BLaER1 treated with 17β-estradiol and CSF1 and Interleukin-3, amounts not matched to agents 10 nM and 100 nM (cell line): ENCODE measurements around the gene RAD50.

Experiments
- H3K27ac ChIP-seq, 11 experiments: shearing (Covaris generic); formaldehyde crosslinking; 2 replicates each; pipeline ENCODE4 v1.8.1; 2022
- H3K27me3 ChIP-seq, 11 experiments: shearing (Covaris generic); formaldehyde crosslinking; 2 replicates each; pipeline ENCODE4 v1.8.1; 2022
- H3K36me3 ChIP-seq, 11 experiments: shearing (Covaris generic); formaldehyde crosslinking; 2 replicates each; pipeline ENCODE4 v1.8.1; 2022
- H3K4me1 ChIP-seq, 10 experiments: shearing (Covaris generic); formaldehyde crosslinking; 2 replicates each; pipeline ENCODE4 v1.8.1; 2022
- H3K4me2 ChIP-seq, 11 experiments: shearing (Covaris generic); formaldehyde crosslinking; 2 replicates each; pipeline ENCODE4 v1.8.1; 2022
- H3K4me3 ChIP-seq, 10 experiments: shearing (Covaris generic); formaldehyde crosslinking; 2 replicates each; pipeline ENCODE4 v1.8.1; 2022
- H3K9ac ChIP-seq, 11 experiments: shearing (Covaris generic); formaldehyde crosslinking; 2 replicates each; pipeline ENCODE4 v1.8.1; 2022
- H3K9me3 ChIP-seq, 11 experiments: shearing (Covaris generic); formaldehyde crosslinking; replicated peaks in 1 of 11; 2 replicates each; pipeline ENCODE4 v1.8.1; 2022
- H4K20me1 ChIP-seq, 11 experiments: shearing (Covaris generic); formaldehyde crosslinking; 2 replicates each; pipeline ENCODE4 v1.8.1; 2022
- Cebpa-rat ChIP-seq, 11 experiments: shearing (Covaris generic); IDR thresholded peaks; 2 replicates each; pipeline ENCODE4 v1.8.1; 2022

RAD50 gene

DNA sequence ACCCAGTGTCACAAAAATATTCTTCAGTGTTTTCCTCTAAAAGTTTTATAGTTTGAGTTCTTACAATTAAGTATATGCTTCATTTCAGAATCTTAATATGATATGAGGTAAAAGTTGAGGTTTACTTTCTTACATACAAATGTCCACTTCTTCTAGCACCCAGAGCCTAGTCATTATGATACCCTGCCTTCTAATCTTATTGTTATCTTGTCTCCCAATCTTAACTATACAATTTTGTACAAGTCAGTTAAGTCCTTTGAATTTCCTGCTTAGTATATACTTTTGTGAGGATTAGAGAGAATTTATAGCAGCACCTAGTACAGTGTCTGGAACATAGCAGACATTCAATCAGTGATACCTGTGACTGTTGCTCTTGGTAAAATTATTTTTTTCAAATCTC lies 29.3 kb downstream of the RAD50 start:
- no peaks in the 10 kb centered on the region for H3K9me3 ChIP-seq
- no peaks in the 10 kb centered on the region for H3K27me3 ChIP-seq
- H3K4me1 ChIP-seq: no peaks in the 10 kb centered on the region
- H4K20me1 ChIP-seq: no peaks in the 10 kb centered on the region
- no peak overlapping the region for H3K27ac ChIP-seq
- H3K36me3 ChIP-seq: peaks cover 38 to 100% (median 70%) of the 10 kb centered on the region in 11 experiments
- TF ChIP-seq Cebpa-rat (IDR thresholded peaks at IDR 0.05): no peak
- H3K4me3 ChIP-seq: no peak overlapping the region
- H3K9ac ChIP-seq: no peak overlapping the region
- H3K4me2 ChIP-seq: no peak overlapping the region

DNA sequence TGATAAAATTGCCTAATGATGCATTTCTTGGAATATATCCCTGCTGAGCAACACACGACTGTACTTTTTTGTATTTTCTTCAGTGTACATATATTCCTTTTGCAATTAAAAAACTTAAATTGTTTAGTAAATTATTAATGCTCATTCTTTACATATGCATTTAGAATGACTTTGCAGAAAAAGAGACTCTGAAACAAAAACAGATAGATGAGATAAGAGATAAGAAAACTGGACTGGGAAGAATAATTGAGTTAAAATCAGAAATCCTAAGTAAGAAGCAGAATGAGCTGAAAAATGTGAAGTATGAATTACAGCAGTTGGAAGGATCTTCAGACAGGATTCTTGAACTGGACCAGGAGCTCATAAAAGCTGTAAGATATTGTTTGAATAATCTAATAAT lies 32.7 kb downstream of the RAD50 start:
- Histone ChIP-seq H3K4me3 (no peak overlapping the region), H4K20me1 (no peaks in the 10 kb centered on the region), H3K4me2 (no peak overlapping the region), H3K27ac (no peak overlapping the region), H3K9ac (no peak overlapping the region), H3K36me3 (peaks cover 47 to 98% (median 65%) of the 10 kb centered on the region in 11 experiments), H3K9me3 (no peaks in the 10 kb centered on the region), H3K27me3 (no peaks in the 10 kb centered on the region), H3K4me1 (no peaks in the 10 kb centered on the region)
- no peak for TF ChIP-seq Cebpa-rat (IDR thresholded peaks at IDR 0.05)

DNA sequence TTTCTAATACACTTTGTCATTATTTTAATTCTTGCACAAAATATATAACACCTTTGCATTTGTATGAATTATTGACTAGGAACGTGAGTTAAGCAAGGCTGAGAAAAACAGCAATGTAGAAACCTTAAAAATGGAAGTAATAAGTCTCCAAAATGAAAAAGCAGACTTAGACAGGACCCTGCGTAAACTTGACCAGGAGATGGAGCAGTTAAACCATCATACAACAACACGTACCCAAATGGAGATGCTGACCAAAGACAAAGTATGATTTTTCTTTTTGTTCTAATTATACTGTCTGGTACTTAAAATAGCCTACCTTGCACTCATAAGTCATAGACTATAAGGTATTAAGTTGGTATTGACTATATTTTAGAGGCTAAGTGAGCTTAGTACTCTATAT lies 34.4 kb downstream of the RAD50 start:
- H4K20me1 ChIP-seq: no peaks in the 10 kb centered on the region
- no peaks in the 10 kb centered on the region for H3K27me3 ChIP-seq
- H3K36me3 ChIP-seq: peaks cover 57 to 98% (median 74%) of the 10 kb centered on the region in 11 experiments
- TF ChIP-seq Cebpa-rat (IDR thresholded peaks at IDR 0.05): no peak
- no peak overlapping the region for H3K4me3 ChIP-seq
- H3K27ac ChIP-seq: no peak overlapping the region
- no peaks in the 10 kb centered on the region for H3K4me1 ChIP-seq
- no peaks in the 10 kb centered on the region for H3K9me3 ChIP-seq
- no peak overlapping the region for H3K9ac ChIP-seq
- no peak overlapping the region for H3K4me2 ChIP-seq

DNA sequence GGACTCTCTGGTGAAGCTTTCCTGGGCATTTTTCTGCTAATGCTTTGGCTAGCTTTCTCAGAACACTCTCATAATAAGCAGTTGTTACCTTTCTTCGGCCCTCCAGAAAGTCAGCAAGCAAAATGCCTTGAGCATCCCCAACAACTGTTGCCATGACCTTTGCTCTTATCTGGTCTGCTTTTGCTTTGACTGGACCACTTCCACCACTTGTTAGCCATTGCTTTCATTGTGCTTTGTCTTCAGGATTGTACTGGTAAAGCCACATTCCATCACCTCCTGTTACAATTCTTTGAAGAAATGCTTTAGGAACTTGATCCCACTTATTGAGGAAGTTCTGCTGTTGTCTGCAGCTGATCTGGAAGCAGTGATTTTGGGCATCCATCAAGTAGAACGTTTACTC lies 35.7 kb downstream of the RAD50 start:
- no peak overlapping the region for H3K27ac ChIP-seq
- H3K9ac ChIP-seq: no peak overlapping the region
- H3K4me2 ChIP-seq: no peak overlapping the region
- no peaks in the 10 kb centered on the region for H4K20me1 ChIP-seq
- TF ChIP-seq Cebpa-rat (IDR thresholded peaks at IDR 0.05): no peak
- H3K4me3 ChIP-seq: no peak overlapping the region
- H3K36me3 ChIP-seq: peaks cover 66 to 98% (median 76%) of the 10 kb centered on the region in 11 experiments
- H3K4me1 ChIP-seq: no peaks in the 10 kb centered on the region
- H3K27me3 ChIP-seq: no peaks in the 10 kb centered on the region
- no peaks in the 10 kb centered on the region for H3K9me3 ChIP-seq

DNA sequence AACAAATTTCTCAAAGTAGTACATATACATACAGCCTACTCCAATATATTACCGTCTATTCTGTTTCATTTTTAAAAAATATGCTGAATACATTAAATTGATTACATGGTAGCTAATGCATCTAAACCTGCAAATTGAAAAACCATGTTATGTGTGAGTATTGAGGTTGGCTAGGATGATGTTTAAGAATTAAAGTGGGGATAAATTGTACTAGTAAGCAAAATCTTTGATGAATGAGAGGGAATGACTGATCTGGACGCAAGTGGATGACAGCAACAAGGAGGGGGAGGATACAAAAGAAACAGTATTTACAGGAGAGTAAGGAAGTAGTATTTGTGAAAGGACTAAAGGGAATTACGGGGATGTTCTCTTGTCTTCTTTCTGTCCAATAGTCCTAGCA lies 37.4 kb downstream of the RAD50 start:
- Histone ChIP-seq H3K4me1 (no peaks in the 10 kb centered on the region), H4K20me1 (no peaks in the 10 kb centered on the region), H3K4me3 (no peak overlapping the region), H3K36me3 (peaks cover 69 to 98% (median 79%) of the 10 kb centered on the region in 11 experiments), H3K9me3 (no peaks in the 10 kb centered on the region), H3K27ac (no peak overlapping the region), H3K9ac (no peak overlapping the region), H3K27me3 (no peaks in the 10 kb centered on the region), H3K4me2 (no peak overlapping the region)
- no peak for TF ChIP-seq Cebpa-rat (IDR thresholded peaks at IDR 0.05)

DNA sequence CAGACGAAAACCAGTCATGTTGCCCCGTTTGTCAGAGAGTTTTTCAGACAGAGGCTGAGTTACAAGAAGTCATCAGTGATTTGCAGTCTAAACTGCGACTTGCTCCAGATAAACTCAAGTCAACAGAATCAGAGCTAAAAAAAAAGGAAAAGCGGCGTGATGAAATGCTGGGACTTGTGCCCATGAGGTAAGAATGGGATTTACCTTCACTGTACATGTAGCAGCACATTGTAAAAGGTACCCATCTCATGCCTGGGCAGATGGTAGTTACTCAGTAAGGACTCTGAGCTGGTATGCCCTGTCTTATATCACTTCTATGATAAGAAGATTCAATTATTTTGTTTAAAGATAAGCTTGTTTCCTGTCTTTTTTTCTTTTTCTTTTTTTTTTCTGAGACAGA lies 38.8 kb downstream of the RAD50 start:
- Histone ChIP-seq H3K4me3 (no peak overlapping the region), H4K20me1 (no peaks in the 10 kb centered on the region), H3K27ac (no peak overlapping the region), H3K4me1 (no peaks in the 10 kb centered on the region), H3K36me3 (peaks cover 71 to 98% (median 81%) of the 10 kb centered on the region in 11 experiments), H3K4me2 (no peak overlapping the region), H3K27me3 (no peaks in the 10 kb centered on the region), H3K9ac (no peak overlapping the region), H3K9me3 (no peaks in the 10 kb centered on the region)
- no peak for TF ChIP-seq Cebpa-rat (IDR thresholded peaks at IDR 0.05)

DNA sequence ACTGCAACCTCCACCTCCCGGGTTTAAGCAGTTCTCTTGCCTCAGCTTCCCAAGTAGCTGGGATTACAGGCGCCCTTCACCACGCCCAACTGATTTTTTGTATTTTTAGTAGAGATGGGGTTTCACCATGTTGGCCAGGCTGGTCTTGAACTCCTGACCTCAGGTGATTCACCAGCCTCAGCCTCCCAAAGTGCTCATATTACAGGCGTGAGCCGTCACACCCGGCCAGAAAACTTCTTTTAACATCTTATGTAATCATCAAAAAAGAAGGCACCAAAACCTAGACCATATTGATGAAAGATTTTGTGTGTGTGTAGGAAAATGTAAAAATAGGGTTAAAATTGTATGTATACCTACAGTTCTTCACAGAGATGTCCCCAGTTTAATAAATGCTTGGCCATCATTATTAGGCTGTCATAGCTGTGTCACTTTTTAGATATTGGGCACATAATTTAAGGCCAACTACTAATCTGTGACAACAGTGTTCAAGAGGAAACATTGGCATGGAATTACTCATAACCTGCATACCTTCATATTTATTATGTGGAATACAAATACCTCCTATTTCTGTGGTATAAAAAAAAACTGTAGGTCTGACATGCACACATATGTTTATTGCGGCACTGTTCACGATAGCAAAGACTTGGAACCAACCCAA lies 44.4 kb downstream of the RAD50 start:
- Histone ChIP-seq H3K27ac (no peak overlapping the region), H3K9me3 (no peaks in the 10 kb centered on the region), H3K9ac (no peak overlapping the region), H3K4me2 (no peak overlapping the region), H3K36me3 (peaks cover 62 to 95% (median 70%) of the 10 kb centered on the region in 11 experiments), H4K20me1 (no peaks in the 10 kb centered on the region), H3K4me1 (no peaks in the 10 kb centered on the region), H3K4me3 (no peak overlapping the region), H3K27me3 (no peaks in the 10 kb centered on the region)
- no peak for TF ChIP-seq Cebpa-rat (IDR thresholded peaks at IDR 0.05)

DNA sequence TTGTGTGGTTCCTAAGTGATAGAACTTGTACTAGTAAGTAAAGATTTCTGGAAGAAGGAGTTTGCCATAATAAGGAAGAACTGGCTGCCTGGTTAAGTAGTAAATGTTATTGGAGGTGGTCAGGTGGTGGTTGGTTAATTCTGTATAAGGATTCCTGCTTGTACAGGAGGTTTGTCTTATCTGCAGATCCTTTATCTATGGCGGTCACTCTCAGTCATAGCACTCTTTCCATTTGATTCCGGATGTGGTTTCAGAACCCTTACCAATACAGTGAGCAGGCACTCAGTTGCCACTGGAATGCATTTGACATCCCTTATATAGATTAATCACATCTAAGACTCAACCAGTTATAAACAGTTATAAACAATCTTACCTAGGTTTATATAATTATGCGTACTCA lies 50.3 kb downstream of the RAD50 start:
- Histone ChIP-seq H3K4me3 (no peak overlapping the region), H4K20me1 (no peaks in the 10 kb centered on the region), H3K9ac (no peak overlapping the region), H3K27ac (no peak overlapping the region), H3K4me1 (no peaks in the 10 kb centered on the region), H3K36me3 (peaks cover 42 to 92% (median 71%) of the 10 kb centered on the region in 11 experiments), H3K9me3 (peaks cover 0 to 7% (median 0%) of the 10 kb centered on the region in 11 experiments; a peak in 7 of 22 replicates), H3K27me3 (no peaks in the 10 kb centered on the region), H3K4me2 (no peak overlapping the region)
- TF ChIP-seq Cebpa-rat (IDR thresholded peaks at IDR 0.05): no peak

DNA sequence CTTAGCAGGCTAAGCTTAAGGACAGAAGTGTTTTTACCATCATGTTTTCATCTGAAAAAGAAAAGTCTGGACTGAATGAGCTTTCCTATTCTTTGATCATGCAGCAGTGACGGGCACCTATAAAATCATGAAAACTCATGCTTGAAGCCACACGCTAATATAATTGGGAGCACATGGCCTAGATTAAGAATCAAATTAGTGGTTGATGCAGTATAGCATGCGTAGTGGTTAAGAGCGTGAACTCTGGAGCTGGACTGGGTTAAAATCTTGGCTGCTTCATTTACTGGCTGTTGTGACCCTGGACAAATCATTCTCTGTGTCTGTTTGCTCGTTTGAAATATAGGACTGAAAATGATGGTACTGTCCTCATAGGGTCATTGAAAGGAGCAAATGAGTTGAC lies 51.3 kb downstream of the RAD50 start:
- TF ChIP-seq Cebpa-rat (IDR thresholded peaks at IDR 0.05): no peak
- H3K9ac ChIP-seq: no peak overlapping the region
- H3K4me1 ChIP-seq: no peaks in the 10 kb centered on the region
- no peak overlapping the region for H3K4me3 ChIP-seq
- H3K27ac ChIP-seq: no peak overlapping the region
- H3K9me3 ChIP-seq: peaks cover 0 to 8% (median 0%) of the 10 kb centered on the region in 11 experiments; a peak in 7 of 22 replicates
- H4K20me1 ChIP-seq: no peaks in the 10 kb centered on the region
- no peak overlapping the region for H3K4me2 ChIP-seq
- H3K36me3 ChIP-seq: peaks cover 44 to 97% (median 79%) of the 10 kb centered on the region in 11 experiments
- H3K27me3 ChIP-seq: no peaks in the 10 kb centered on the region

DNA sequence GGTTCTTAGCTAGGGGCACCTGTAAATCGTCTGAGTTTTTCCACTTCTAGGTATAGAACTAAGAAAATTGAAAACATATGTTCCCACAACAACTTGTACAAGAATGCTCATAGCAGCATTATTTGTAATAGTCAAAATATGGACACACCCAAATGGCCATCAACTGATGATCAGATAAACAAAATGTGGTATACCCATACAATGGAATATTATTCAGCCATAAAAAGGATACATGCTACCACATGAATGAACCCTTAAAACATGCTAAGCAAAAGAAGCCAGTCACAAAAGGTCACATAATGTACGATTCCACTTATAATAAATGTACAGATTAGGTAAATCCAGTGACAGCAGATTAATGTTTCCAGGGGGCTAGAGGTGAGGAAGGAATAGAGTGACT lies 55.2 kb downstream of the RAD50 start:
- H3K27me3 ChIP-seq: no peaks in the 10 kb centered on the region
- H4K20me1 ChIP-seq: no peaks in the 10 kb centered on the region
- H3K9me3 ChIP-seq: peaks cover 0 to 8% (median 0%) of the 10 kb centered on the region in 11 experiments; a peak in 7 of 22 replicates
- no peak for TF ChIP-seq Cebpa-rat (IDR thresholded peaks at IDR 0.05)
- H3K4me2 ChIP-seq: no peak overlapping the region
- no peaks in the 10 kb centered on the region for H3K4me1 ChIP-seq
- peaks cover 38 to 95% (median 78%) of the 10 kb centered on the region in 11 experiments for H3K36me3 ChIP-seq
- H3K27ac ChIP-seq: no peak overlapping the region
- H3K4me3 ChIP-seq: no peak overlapping the region
- no peak overlapping the region for H3K9ac ChIP-seq
